Prostate gland (tissue), 2 donors: ENCODE measurements around the gene SCUBE1. TPM values are rescaled to one million over a fixed set of nuclear protein-coding genes. Genes with fewer than 3 reads are reported as not detected.

Experiments used
- DNase-seq: peaks from one replicate; pipeline ENCODE4 v3.0.0-alpha.2; 2019; ENCODE audit warnings: low spot score
- H3K27ac ChIP-seq, 2 donors: fragments of 200-600 bp; sonication (generic); 2 replicates each; pipeline ENCODE4 v1.5.1; 2017 to 2019
- H3K27me3 ChIP-seq: fragments of 200-600 bp; sonication (generic); replicated peaks from 2 replicates; pipeline ENCODE4 v1.5.1; 2019; ENCODE audit not compliant: insufficient read depth
- H3K36me3 ChIP-seq, 2 donors: fragments of 200-600 bp; sonication (generic); 1 replicate in 1 of 2; 2 replicates in 1 of 2; pipeline versions ENCODE4 v1.5.1 to v1.8.1; 2017 to 2019
- H3K4me1 ChIP-seq: fragments of 200-600 bp; sonication (generic); replicated peaks from 2 replicates; pipeline ENCODE4 v1.5.1; 2019
- H3K4me3 ChIP-seq, 2 donors: fragments of 200-600 bp; sonication (generic); 2 replicates each; pipeline ENCODE4 v1.5.1; 2017 to 2019
- H3K9me3 ChIP-seq: fragments of 200-600 bp; sonication (generic); 2 replicates; pipeline ENCODE4 v1.5.1; 2017
- POLR2A ChIP-seq: fragments of 450-650 bp; IDR thresholded peaks from one replicate; pipeline ENCODE4 v1.6.1; 2016; ENCODE audit warnings: antibody characterized with exemption, mild to moderate bottlenecking
- POLR2AphosphoS5 ChIP-seq: sonication (generic); formaldehyde crosslinking; IDR thresholded peaks from one replicate; pipeline ENCODE4 v1.6.1; 2017; ENCODE audit warnings: antibody characterized with exemption
- WGBS: methylation state at CpG from one replicate; pipeline ENCODE4 v1.1.5; 2018; 5-methylcytosine and 5-hydroxymethylcytosine counted together
- intact Hi-C: fragments of 100-400 bp; cut with DNase I; formaldehyde crosslinking; loops from one replicate; pipeline ENCODE4 v1.14.2; 2022
- total RNA-seq, 2 donors: library from RNA; depleted of rRNA; stranded (reverse); fragments of >200 nt; gene quantifications; one replicate each; pipeline ENCODE4 v1.1.0, GENCODE V29; 2016
- TF ChIP-seq, protein P1 (sequence below), 4 experiments: fragments of 200-600 bp in 2 of 4; fragments of 450-650 bp in 2 of 4; sonication (generic) in 2 of 4; IDR thresholded peaks; 1 replicate in 3 of 4; 2 replicates in 1 of 4; pipeline ENCODE4 v1.5.1; 2016 to 2019; ENCODE audit warnings: antibody characterized with exemption in 4 of 4, mild to moderate bottlenecking in 2 of 4, moderate library complexity in 2 of 4

The SCUBE1 gene
- total RNA-seq, 2 donors from 2014 or later: 0.68 to 23.5 TPM

- intact Hi-C loops: no loop called here
- TF ChIP-seq POLR2AphosphoS5 (no peak), POLR2A (no peak)
- TF ChIP-seq, protein P1, sequence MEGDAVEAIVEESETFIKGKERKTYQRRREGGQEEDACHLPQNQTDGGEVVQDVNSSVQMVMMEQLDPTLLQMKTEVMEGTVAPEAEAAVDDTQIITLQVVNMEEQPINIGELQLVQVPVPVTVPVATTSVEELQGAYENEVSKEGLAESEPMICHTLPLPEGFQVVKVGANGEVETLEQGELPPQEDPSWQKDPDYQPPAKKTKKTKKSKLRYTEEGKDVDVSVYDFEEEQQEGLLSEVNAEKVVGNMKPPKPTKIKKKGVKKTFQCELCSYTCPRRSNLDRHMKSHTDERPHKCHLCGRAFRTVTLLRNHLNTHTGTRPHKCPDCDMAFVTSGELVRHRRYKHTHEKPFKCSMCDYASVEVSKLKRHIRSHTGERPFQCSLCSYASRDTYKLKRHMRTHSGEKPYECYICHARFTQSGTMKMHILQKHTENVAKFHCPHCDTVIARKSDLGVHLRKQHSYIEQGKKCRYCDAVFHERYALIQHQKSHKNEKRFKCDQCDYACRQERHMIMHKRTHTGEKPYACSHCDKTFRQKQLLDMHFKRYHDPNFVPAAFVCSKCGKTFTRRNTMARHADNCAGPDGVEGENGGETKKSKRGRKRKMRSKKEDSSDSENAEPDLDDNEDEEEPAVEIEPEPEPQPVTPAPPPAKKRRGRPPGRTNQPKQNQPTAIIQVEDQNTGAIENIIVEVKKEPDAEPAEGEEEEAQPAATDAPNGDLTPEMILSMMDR (IDR thresholded peaks at IDR 0.05): no peak
- Histone ChIP-seq H3K4me3 (no peak overlapping the region), H3K27me3 (no peaks in the 10 kb centered on the region), H3K9me3 (no peaks in the 10 kb centered on the region), H3K27ac (no peak overlapping the region), H3K4me1 (no peaks in the 10 kb centered on the region), H3K36me3 (no peaks in the 10 kb centered on the region)
- DNase-seq: no peak
- 79% methylated on average over 7 of the region's 7 CpGs for WGBS
These were observed 12.7 kb downstream of the SCUBE1 start for GRCh38 chr22:43330178-43331068.

DNA sequence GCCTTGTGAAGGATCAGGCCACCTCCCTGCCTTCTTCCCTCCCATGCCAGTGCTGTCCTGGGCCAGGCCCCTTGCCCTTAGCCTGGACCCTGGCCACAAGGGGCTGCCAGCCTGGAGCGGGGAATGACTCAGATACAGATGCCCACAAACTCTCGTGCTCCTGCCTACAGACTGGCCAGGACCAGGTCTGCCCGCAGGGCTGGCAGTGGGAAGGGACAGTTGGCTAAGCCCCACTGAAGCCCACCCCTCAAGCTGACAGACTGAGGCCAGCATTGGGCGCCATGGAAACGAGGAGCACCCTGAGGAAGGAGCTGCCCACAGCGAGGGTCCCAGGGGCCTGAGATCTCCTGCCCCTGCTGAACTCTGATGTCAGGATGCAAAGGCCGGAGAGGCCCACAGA, 14.1 kb downstream of the SCUBE1 start:
- TF ChIP-seq POLR2A (no peak), POLR2AphosphoS5 (no peak)
- TF ChIP-seq, protein P1 (IDR thresholded peaks at IDR 0.05): no peak
- H3K4me1 ChIP-seq: no peaks in the 10 kb centered on the region
- H3K4me3 ChIP-seq: no peak overlapping the region
- intact Hi-C loops: no loop called here
- DNase-seq: no peak
- H3K27me3 ChIP-seq: no peaks in the 10 kb centered on the region
- H3K9me3 ChIP-seq: no peaks in the 10 kb centered on the region
- WGBS: 93% methylated on average over 7 of the region's 7 CpGs
- no peaks in the 10 kb centered on the region for H3K36me3 ChIP-seq
- H3K27ac ChIP-seq: no peak overlapping the region

DNA sequence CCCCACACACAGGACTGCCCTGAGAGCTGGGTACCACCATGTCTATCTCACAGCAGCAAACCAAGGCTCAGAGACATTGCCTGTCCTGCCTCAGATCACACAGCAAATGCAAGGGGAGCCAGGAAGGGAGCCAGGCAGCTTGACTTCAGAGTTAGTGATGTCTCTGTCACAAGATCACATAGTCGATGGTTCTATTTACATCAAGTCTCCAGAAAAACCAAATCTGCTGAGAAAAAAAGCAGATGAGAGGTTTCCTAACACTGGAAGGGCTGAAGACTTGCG, 16.1 kb downstream of the SCUBE1 start:
- intact Hi-C loops: no loop called here
- no peak overlapping the region for H3K4me3 ChIP-seq
- TF ChIP-seq, protein P1 (IDR thresholded peaks at IDR 0.05): no peak
- TF ChIP-seq POLR2A (no peak), POLR2AphosphoS5 (no peak)
- no peaks in the 10 kb centered on the region for H3K27me3 ChIP-seq
- no peak for DNase-seq
- no peak overlapping the region for H3K27ac ChIP-seq
- no peaks in the 10 kb centered on the region for H3K4me1 ChIP-seq
- 82% methylated on average over 2 of the region's 2 CpGs for WGBS
- H3K9me3 ChIP-seq: no peaks in the 10 kb centered on the region
- no peaks in the 10 kb centered on the region for H3K36me3 ChIP-seq

DNA sequence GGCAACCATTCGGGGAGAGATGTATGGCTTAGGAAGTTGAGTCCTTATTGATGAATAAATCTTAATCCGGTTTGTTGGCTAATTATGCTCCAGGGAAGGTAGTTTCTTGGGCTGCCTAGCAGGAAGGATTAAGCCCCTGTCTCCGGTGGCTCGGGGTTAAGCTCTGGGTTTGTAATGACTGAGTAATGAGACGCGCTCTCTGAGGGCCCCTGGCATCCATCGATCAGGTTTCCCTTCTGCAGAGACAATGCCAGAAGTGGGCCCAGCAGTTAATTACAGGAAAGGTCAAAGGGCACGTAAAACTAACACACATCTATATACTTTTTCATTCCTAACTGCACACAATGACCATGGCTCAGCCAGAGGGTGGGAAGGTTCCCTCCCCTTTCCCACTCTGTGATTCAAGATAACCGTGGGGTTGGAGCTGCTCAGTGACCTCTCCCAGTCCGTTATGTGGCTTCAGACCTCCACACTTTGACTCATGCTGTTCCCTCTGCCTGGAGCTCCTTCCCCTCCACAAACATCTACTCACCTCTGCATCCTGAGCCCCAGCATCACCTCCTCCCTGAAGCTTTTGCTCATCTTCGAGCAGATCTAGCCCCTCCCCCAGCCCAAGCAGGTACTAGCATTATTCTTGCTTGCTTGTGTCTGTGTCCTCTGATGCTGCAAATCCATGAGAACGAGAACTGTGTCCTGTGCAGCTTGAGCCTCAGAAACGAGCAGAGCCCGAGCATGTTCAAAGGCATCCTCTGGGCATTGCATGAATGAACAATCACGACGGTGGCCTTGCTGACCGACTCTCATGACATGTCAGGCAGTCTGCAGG, 16.6 kb downstream of the SCUBE1 start:
- Histone ChIP-seq H3K27me3 (no peaks in the 10 kb centered on the region), H3K36me3 (no peaks in the 10 kb centered on the region), H3K4me3 (no peak overlapping the region), H3K9me3 (no peaks in the 10 kb centered on the region), H3K27ac (no peak overlapping the region), H3K4me1 (no peaks in the 10 kb centered on the region)
- no peak for DNase-seq
- TF ChIP-seq, protein P1 (IDR thresholded peaks at IDR 0.05): no peak
- TF ChIP-seq POLR2AphosphoS5 (no peak), POLR2A (no peak)
- 82% methylated on average over 17 of the region's 17 CpGs for WGBS
- intact Hi-C loops: no loop called here
